ENCODE data around the gene PIGL. TPM values are rescaled to one million over a fixed set of nuclear protein-coding genes. Genes with fewer than 3 reads are reported as not detected.

PIGL gene
- total RNA-seq: 16.7 TPM
- 31.1 TPM for polyA plus RNA-seq
- long read RNA-seq, donor 1, partial matches to known transcripts: 0 of 5 reads
- long read RNA-seq, donor 1, other reads (novel, unspliced or antisense): 5 of 5 reads
- long read RNA-seq, donor 2: 0 reads
- long read RNA-seq, donor 3, partial matches to known transcripts: 0 of 3 reads
- long read RNA-seq, donor 3, other reads (novel, unspliced or antisense): 0 of 3 reads
- long read RNA-seq, donor 4, partial matches to known transcripts: 0 of 1 reads
- long read RNA-seq, donor 4, other reads (novel, unspliced or antisense): 0 of 1 reads
- long read RNA-seq, donor 5, transcript PIGL-205 (2 exons, 888 nt): major isoform, 5 of 108 reads
- long read RNA-seq, donor 5, partial matches to known transcripts: 29 of 108 reads
- long read RNA-seq, donor 5, other reads (novel, unspliced or antisense): 71 of 108 reads
- long read RNA-seq, donor 6, partial matches to known transcripts: 30 of 102 reads
- long read RNA-seq, donor 6, other reads (novel, unspliced or antisense): 69 of 102 reads
- long read RNA-seq, donor 7, partial matches to known transcripts: 27 of 121 reads
- long read RNA-seq, donor 7, other reads (novel, unspliced or antisense): 86 of 121 reads
- long read RNA-seq, donor 8: 0 reads
- long read RNA-seq, donor 9, partial matches to known transcripts: 19 of 57 reads
- long read RNA-seq, donor 9, other reads (novel, unspliced or antisense): 35 of 57 reads
- long read RNA-seq, donor 10, partial matches to known transcripts: 0 of 2 reads
- long read RNA-seq, donor 10, other reads (novel, unspliced or antisense): 0 of 2 reads

DNA sequence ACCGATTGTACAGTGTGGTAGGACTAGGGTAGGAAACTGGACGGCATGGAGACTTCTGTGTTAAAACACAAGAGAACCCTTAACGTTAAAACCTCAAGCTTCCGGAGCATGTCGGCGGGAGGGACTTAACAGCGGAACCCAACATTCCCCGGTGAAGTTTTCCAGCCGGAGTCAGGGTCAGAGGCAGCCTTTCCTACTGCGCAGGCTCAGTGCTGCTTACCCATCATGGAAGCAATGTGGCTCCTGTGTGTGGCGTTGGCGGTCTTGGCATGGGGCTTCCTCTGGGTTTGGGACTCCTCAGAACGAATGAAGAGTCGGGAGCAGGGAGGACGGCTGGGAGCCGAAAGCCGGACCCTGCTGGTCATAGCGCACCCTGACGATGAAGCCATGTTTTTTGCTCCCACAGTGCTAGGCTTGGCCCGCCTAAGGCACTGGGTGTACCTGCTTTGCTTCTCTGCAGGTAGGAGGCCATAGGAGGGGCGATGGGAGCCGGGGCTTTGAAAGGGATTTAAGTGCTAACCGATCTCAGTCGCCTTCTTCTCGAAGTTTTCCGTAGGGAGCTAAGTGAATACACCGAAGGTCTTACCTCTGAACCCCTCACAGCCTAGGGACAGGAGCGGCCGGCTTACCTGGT is at the start of gene PIGL:
Gene PIGL, plus strand, starts transcription at position 209 of the 634 bp plus-strand sequence. Its CDS starts 17 bp downstream, at position 226.
- H3K36me3 ChIP-seq (ENCODE audit: control insufficient read depth in 2 of 2, insufficient read depth in 2 of 2, low read length in 1 of 2): peaks cover 3 to 4% of the 10 kb centered on the region in 2 donors
- H3K4me1 ChIP-seq (ENCODE audit: control insufficient read depth in 2 of 2, insufficient read depth in 2 of 2, low read length in 2 of 2): peaks cover 12 to 16% of the 10 kb centered on the region in 2 donors
- H3K27ac ChIP-seq (ENCODE audit: low read depth in 1 of 2, low read length in 1 of 2): peak within 1 kb of the TSS; percentile 94 to 97
- WGBS: under 1% methylated on average over 29 of the region's 29 CpGs
- H3K27me3 ChIP-seq (ENCODE audit: control insufficient read depth in 2 of 2, insufficient read depth in 1 of 2, low read length in 1 of 2): no peaks in the 10 kb centered on the region
- peak within 1 kb of the TSS; percentile 83 to 93 for H3K4me3 ChIP-seq (ENCODE audit: low read length in 2 of 2)
- peak; percentile 78 to 95 (median 87) for DNase-seq (ENCODE audit: low read depth in 6 of 9, low spot score in 9 of 9)
- H3K9me3 ChIP-seq (ENCODE audit: control insufficient read depth in 2 of 2, insufficient read depth in 1 of 2, low read length in 1 of 2): no peaks in the 10 kb centered on the region

DNA sequence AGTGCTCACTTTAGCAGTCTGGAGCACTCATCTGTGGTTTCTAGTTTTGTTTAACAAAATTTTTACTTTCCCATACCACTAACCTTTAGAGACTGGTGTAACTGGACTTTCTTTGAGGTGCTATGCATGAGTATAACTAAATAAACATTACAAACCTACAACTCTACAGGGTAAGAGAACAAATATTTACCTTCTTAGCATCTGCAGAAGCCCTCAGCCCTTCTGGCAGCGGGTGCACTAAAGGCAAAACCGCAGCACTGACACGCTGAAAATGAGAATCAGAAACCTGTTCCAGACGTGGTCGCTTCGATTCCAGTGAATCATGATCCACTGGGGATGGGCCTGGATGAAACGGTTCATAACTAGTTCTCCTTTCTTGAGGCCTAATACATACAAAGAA is 45.4 kb upstream of the PIGL start:
- no peak for DNase-seq (ENCODE audit: low read depth in 6 of 9, low spot score in 9 of 9)
- Histone ChIP-seq H3K36me3 (ENCODE audit: control insufficient read depth in 2 of 2, insufficient read depth in 2 of 2, low read length in 1 of 2) (peaks cover 12 to 23% of the 10 kb centered on the region in 2 donors), H3K9me3 (ENCODE audit: control insufficient read depth in 2 of 2, insufficient read depth in 1 of 2, low read length in 1 of 2) (no peaks in the 10 kb centered on the region), H3K27ac (ENCODE audit: low read depth in 1 of 2, low read length in 1 of 2) (no peak overlapping the region), H3K4me1 (ENCODE audit: control insufficient read depth in 2 of 2, insufficient read depth in 2 of 2, low read length in 2 of 2) (no peaks in the 10 kb centered on the region), H3K4me3 (ENCODE audit: low read length in 2 of 2) (no peak overlapping the region), H3K27me3 (ENCODE audit: control insufficient read depth in 2 of 2, insufficient read depth in 1 of 2, low read length in 1 of 2) (no peaks in the 10 kb centered on the region)
- WGBS: 94% methylated on average over 7 of the region's 7 CpGs

DNA sequence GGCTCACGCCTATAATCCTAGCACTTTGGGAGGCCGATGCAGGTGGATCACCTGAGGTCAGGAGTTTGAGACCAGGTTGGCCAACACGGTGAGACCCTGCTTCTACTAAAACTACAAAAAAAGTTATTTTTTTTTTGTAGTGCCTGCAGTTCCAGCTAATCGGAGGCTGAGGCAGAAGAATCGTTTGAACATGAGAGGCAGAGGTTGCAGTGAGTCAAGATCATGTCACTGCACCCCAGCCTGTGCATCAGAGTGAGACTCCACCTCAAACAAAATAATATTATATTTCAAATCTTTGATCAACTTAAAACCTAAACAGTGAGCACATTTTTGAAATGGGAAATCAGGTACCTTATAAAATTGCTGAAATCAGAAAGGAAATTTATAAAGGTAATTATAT is 38.2 kb upstream of the PIGL start:
- Histone ChIP-seq H3K9me3 (ENCODE audit: control insufficient read depth in 2 of 2, insufficient read depth in 1 of 2, low read length in 1 of 2) (no peaks in the 10 kb centered on the region), H3K27me3 (ENCODE audit: control insufficient read depth in 2 of 2, insufficient read depth in 1 of 2, low read length in 1 of 2) (no peaks in the 10 kb centered on the region), H3K36me3 (ENCODE audit: control insufficient read depth in 2 of 2, insufficient read depth in 2 of 2, low read length in 1 of 2) (peaks cover 0 to 8% of the 10 kb centered on the region in 2 donors), H3K4me3 (ENCODE audit: low read length in 2 of 2) (no peak overlapping the region), H3K27ac (ENCODE audit: low read depth in 1 of 2, low read length in 1 of 2) (no peak overlapping the region), H3K4me1 (ENCODE audit: control insufficient read depth in 2 of 2, insufficient read depth in 2 of 2, low read length in 2 of 2) (no peaks in the 10 kb centered on the region)
- 97% methylated on average over 5 of the region's 5 CpGs for WGBS
- DNase-seq (ENCODE audit: low read depth in 6 of 9, low spot score in 9 of 9): no peak

DNA sequence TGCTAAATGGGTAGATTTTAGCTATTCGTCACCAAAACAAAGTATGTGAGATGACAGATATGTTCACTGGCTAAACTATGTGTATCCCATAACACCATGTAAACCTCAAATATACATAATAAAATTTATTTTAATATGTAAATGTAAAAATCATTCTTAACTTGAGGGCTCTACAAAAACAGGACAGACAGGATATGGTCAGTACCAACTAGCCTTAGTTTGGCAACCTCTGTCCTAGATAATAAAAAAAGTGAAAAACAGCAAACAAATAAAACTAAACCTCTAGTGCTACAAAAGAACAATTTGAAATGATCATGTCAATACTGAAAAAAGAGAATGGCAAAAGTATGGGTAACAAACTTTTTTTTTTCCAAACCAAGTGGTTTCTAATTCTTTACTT is 35.4 kb upstream of the PIGL start:
- Histone ChIP-seq H3K27me3 (ENCODE audit: control insufficient read depth in 2 of 2, insufficient read depth in 1 of 2, low read length in 1 of 2) (no peaks in the 10 kb centered on the region), H3K27ac (ENCODE audit: low read depth in 1 of 2, low read length in 1 of 2) (no peak overlapping the region), H3K4me1 (ENCODE audit: control insufficient read depth in 2 of 2, insufficient read depth in 2 of 2, low read length in 2 of 2) (no peaks in the 10 kb centered on the region), H3K4me3 (ENCODE audit: low read length in 2 of 2) (no peak overlapping the region), H3K36me3 (ENCODE audit: control insufficient read depth in 2 of 2, insufficient read depth in 2 of 2, low read length in 1 of 2) (peaks cover 13 to 23% of the 10 kb centered on the region in 2 donors), H3K9me3 (ENCODE audit: control insufficient read depth in 2 of 2, insufficient read depth in 1 of 2, low read length in 1 of 2) (no peaks in the 10 kb centered on the region)
- WGBS: 97% methylated on average over 1 of the region's 1 CpG
- no peak for DNase-seq (ENCODE audit: low read depth in 6 of 9, low spot score in 9 of 9)

DNA sequence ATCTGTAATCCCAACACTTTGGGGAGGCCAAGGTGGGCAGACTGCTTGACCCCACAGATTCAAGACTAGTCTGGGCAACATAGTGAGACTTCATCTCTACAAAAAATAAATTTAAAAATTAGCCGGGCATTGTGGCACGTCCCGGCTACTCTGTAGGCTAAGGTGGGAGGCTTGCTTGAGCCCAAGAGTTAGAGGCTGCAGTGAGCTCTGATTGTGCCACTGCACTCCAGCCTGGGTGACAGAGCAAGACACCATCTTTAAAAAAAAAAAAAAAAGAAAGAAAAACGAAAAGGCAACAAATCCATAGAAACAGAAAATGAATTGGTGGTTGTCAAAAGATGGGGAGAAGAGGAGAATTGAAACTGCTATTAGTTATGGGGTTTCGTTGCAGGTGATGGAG is 29.4 kb upstream of the PIGL start:
- no peak for DNase-seq (ENCODE audit: low read depth in 6 of 9, low spot score in 9 of 9)
- no peaks in the 10 kb centered on the region for H3K9me3 ChIP-seq (ENCODE audit: control insufficient read depth in 2 of 2, insufficient read depth in 1 of 2, low read length in 1 of 2)
- H3K4me3 ChIP-seq (ENCODE audit: low read length in 2 of 2): no peak overlapping the region
- peaks cover 24 to 33% of the 10 kb centered on the region in 2 donors for H3K36me3 ChIP-seq (ENCODE audit: control insufficient read depth in 2 of 2, insufficient read depth in 2 of 2, low read length in 1 of 2)
- H3K27me3 ChIP-seq (ENCODE audit: control insufficient read depth in 2 of 2, insufficient read depth in 1 of 2, low read length in 1 of 2): no peaks in the 10 kb centered on the region
- no peak overlapping the region for H3K27ac ChIP-seq (ENCODE audit: low read depth in 1 of 2, low read length in 1 of 2)
- no peaks in the 10 kb centered on the region for H3K4me1 ChIP-seq (ENCODE audit: control insufficient read depth in 2 of 2, insufficient read depth in 2 of 2, low read length in 2 of 2)
- WGBS: 96% methylated on average over 5 of the region's 5 CpGs

DNA sequence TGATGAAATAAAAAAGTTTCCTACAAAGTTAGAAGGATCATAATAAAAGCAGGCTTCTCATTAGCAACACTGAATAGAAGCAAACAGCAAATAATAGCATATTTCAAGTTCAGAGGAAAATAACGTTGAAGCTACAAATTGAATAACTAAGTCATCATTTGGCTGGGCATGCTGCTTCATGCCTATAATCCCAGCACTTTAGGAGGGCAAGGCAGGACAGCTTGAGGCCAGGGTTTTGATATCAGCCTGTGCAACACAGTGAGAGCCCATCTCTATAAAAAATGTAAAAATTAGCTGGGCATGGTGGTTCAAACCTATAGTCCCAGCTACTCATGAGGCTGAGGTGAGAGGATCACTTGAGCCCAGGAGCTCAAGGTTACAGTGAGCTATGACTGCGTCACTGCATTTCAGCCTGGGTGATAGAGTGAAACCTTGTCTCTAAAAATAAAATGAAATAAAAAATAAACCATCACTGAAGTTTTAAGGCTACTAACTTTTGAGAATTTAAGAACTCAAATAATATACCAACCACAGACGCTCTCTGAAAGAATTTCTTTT is 27.1 kb upstream of the PIGL start:
- no peak overlapping the region for H3K4me3 ChIP-seq (ENCODE audit: low read length in 2 of 2)
- DNase-seq (ENCODE audit: low read depth in 6 of 9, low spot score in 9 of 9): no peak
- no peak overlapping the region for H3K27ac ChIP-seq (ENCODE audit: low read depth in 1 of 2, low read length in 1 of 2)
- WGBS: 95% methylated on average over 3 of the region's 3 CpGs
- no peaks in the 10 kb centered on the region for H3K4me1 ChIP-seq (ENCODE audit: control insufficient read depth in 2 of 2, insufficient read depth in 2 of 2, low read length in 2 of 2)
- peaks cover 27 to 43% of the 10 kb centered on the region in 2 donors for H3K36me3 ChIP-seq (ENCODE audit: control insufficient read depth in 2 of 2, insufficient read depth in 2 of 2, low read length in 1 of 2)
- H3K27me3 ChIP-seq (ENCODE audit: control insufficient read depth in 2 of 2, insufficient read depth in 1 of 2, low read length in 1 of 2): no peaks in the 10 kb centered on the region
- H3K9me3 ChIP-seq (ENCODE audit: control insufficient read depth in 2 of 2, insufficient read depth in 1 of 2, low read length in 1 of 2): no peaks in the 10 kb centered on the region

DNA sequence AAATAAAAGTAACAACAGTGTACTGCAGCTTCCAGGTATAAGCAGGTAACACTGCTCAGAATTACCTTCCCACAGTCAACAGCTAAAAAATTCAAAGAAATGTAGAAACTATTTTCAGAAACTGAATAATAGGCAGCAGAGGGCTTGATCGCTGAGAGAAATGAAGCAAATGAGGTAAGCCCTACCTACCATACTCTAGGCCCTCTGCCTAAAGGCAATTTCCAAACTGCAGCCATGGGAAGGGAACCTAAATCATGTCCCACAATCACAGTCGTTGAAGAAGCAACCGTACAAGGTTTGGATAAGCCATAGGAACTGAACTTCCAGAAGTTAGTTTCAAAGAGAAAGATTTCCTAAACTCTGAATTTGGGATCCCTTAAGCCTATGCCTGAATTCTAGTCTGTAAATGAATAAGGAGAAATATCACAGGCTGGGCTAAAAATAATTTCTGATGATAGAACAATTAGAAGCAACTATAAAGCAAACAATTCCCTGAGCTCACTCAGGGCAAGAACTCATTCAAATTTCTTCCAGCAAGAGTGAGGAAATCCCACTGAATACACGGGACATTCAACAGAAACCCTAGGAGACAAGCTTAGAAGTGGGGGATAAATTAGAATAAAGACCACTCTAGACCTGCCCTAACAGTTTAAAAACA is 26.2 kb upstream of the PIGL start:
- H3K4me1 ChIP-seq (ENCODE audit: control insufficient read depth in 2 of 2, insufficient read depth in 2 of 2, low read length in 2 of 2): no peaks in the 10 kb centered on the region
- WGBS: 97% methylated on average over 4 of the region's 4 CpGs
- H3K36me3 ChIP-seq (ENCODE audit: control insufficient read depth in 2 of 2, insufficient read depth in 2 of 2, low read length in 1 of 2): peaks cover 20 to 34% of the 10 kb centered on the region in 2 donors
- no peaks in the 10 kb centered on the region for H3K9me3 ChIP-seq (ENCODE audit: control insufficient read depth in 2 of 2, insufficient read depth in 1 of 2, low read length in 1 of 2)
- H3K4me3 ChIP-seq (ENCODE audit: low read length in 2 of 2): no peak overlapping the region
- H3K27me3 ChIP-seq (ENCODE audit: control insufficient read depth in 2 of 2, insufficient read depth in 1 of 2, low read length in 1 of 2): no peaks in the 10 kb centered on the region
- no peak for DNase-seq (ENCODE audit: low read depth in 6 of 9, low spot score in 9 of 9)
- H3K27ac ChIP-seq (ENCODE audit: low read depth in 1 of 2, low read length in 1 of 2): no peak overlapping the region

DNA sequence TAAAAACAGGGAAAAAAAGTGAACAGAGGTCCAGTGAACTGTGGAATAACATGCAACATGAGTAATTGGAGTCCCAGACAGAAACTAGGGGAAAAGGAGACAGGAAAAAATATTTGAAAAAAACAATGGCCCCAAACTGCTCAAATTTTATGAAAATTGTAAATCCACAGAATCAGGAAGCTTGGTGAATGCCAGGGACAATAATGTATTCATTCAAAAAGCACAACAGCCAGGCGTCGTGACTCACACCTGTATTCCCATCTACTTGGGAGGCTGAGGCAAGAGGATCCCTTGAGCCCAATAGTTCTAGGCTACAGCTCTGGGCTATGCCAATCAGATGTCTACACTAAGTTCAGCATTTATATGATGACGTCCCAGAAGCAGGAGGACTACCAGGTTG is 25.4 kb upstream of the PIGL start:
- Histone ChIP-seq H3K4me1 (ENCODE audit: control insufficient read depth in 2 of 2, insufficient read depth in 2 of 2, low read length in 2 of 2) (no peaks in the 10 kb centered on the region), H3K4me3 (ENCODE audit: low read length in 2 of 2) (no peak overlapping the region), H3K27me3 (ENCODE audit: control insufficient read depth in 2 of 2, insufficient read depth in 1 of 2, low read length in 1 of 2) (no peaks in the 10 kb centered on the region), H3K36me3 (ENCODE audit: control insufficient read depth in 2 of 2, insufficient read depth in 2 of 2, low read length in 1 of 2) (peaks cover 14 to 26% of the 10 kb centered on the region in 2 donors), H3K27ac (ENCODE audit: low read depth in 1 of 2, low read length in 1 of 2) (no peak overlapping the region), H3K9me3 (ENCODE audit: control insufficient read depth in 2 of 2, insufficient read depth in 1 of 2, low read length in 1 of 2) (no peaks in the 10 kb centered on the region)
- 98% methylated on average over 3 of the region's 3 CpGs for WGBS
- no peak for DNase-seq (ENCODE audit: low read depth in 6 of 9, low spot score in 9 of 9)
